ENCODE data around the gene GLP1R.

- TF ChIP-seq EZH2 (IDR thresholded peaks at IDR 0.05; ENCODE audit: low read length) = no peak
- TF ChIP-seq, protein P1, sequence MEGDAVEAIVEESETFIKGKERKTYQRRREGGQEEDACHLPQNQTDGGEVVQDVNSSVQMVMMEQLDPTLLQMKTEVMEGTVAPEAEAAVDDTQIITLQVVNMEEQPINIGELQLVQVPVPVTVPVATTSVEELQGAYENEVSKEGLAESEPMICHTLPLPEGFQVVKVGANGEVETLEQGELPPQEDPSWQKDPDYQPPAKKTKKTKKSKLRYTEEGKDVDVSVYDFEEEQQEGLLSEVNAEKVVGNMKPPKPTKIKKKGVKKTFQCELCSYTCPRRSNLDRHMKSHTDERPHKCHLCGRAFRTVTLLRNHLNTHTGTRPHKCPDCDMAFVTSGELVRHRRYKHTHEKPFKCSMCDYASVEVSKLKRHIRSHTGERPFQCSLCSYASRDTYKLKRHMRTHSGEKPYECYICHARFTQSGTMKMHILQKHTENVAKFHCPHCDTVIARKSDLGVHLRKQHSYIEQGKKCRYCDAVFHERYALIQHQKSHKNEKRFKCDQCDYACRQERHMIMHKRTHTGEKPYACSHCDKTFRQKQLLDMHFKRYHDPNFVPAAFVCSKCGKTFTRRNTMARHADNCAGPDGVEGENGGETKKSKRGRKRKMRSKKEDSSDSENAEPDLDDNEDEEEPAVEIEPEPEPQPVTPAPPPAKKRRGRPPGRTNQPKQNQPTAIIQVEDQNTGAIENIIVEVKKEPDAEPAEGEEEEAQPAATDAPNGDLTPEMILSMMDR (optimal IDR thresholded peaks at IDR 0.05 in 1 of 3, IDR thresholded peaks at IDR 0.05 in 1 of 3, conservative IDR thresholded peaks at IDR 0.05 in 1 of 3; ENCODE audit: extremely low read depth in 1 of 3, insufficient read depth in 2 of 3, low read length in 3 of 3) = no peak
These were observed 39.8 kb upstream of the GLP1R start for GRCh38 chr6:39008737-39009136.

Measured in keratinocyte (primary cell).